GM21528 (cell line): Measurements from ENCODE around the gene CCS.
"Not testable (repeated sequence)": the region's sequence is repeated elsewhere in the genome, so short reads cannot be mapped to it uniquely, and the experiment has no call there.

Source experiments
- ATAC-seq: cut with Tn5 transposase; IDR thresholded peaks from one replicate; pipeline ENCODE4 v1.9.1; 2021; ENCODE audit warnings: mild to moderate bottlenecking, moderate library complexity; ENCODE audit not compliant: unreplicated experiment, low FRiP score

Gene CCS, protein sequence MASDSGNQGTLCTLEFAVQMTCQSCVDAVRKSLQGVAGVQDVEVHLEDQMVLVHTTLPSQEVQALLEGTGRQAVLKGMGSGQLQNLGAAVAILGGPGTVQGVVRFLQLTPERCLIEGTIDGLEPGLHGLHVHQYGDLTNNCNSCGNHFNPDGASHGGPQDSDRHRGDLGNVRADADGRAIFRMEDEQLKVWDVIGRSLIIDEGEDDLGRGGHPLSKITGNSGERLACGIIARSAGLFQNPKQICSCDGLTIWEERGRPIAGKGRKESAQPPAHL

DNA sequence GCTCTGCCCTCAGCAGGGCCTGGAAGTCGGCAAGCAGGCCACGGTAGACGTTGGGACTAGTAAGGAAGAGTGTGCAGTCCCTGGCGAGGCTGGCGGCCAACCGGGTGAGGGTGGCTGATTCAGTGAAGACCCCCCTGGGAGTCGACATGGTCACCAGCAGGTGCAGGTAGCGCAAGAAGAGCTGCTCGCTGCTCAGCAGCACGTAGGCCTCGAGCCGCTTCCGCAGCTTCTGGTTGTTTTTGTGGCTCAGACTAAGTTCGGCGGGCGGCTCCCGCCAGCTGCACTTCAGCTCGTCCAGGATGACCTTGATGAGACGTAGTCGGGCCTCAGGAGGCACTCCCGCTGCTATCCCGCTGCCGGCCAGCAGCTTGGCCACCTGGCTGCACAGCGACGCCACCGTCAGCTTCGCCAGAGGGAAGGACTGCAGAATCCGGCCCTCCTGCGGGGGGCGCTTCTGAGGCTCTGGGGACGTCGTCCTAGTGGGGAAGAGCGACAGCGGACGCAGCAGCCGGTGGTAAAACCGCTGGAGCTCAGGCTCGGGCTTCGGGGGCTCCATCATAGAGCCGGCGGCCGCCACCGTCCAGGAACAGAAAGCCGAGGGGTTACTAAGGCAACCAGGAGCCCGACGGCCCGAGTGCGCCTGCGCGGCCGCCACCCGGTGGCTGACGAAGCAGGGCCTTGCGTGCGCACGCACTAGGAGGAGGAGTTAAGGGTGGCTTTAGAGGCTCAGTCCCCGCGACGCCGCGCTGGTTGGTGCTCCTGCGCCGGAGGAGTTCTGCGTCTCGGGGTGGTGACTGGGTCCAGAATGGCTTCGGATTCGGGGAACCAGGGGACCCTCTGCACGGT is at the start of gene CCS, which contains the start of gene CCDC87:
CCS (plus strand) TSS at position 729 of the 846 bp plus-strand sequence; CDS start at position 806, 77 bp downstream.
CCDC87 (minus strand) TSS at position 607 of the 846 bp plus-strand sequence; CDS start at position 559, 48 bp downstream.
- ATAC-seq = peak; percentile 86

DNA sequence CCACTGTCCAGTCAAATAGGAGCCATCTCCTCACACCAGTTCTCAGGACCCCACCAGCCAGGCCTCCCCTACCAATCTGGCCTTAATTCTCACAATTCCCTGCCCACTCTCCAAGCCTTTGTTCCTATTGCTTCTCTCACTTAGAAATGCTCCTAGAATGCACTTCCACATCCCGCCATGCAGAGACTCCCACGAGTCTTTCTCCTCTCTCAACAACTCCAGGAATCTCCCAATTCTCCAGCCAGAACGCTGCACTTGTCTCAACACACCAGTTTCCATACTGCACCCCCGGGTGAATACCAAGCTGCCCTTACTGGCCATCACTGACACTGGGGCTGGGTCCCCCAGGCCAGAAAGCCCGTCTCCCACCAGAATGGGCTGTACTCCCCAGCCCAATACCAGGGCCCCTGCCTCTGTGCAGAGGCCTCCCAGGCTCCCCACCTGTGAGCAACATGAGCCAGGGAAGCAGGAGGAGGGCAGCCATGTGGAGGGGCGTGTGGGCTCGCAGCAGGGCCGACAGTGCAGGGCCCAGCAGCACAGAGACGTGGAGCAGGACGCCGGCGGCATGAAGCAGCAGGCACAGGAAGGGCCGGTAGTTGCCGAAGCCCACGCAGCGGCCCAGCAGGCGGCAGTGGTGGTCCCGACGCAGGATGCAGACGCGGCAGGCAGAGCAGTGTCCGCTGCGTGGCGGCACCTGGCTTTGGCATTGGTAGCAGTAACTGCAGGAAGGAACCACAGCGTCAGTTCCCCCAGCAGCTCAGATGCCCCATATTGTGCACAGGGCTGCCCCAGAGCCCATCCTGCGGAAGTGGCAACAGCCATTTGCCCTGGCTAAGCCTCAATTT is 49.5 kb upstream of the CCS start:
- ATAC-seq = peak; percentile 39

DNA sequence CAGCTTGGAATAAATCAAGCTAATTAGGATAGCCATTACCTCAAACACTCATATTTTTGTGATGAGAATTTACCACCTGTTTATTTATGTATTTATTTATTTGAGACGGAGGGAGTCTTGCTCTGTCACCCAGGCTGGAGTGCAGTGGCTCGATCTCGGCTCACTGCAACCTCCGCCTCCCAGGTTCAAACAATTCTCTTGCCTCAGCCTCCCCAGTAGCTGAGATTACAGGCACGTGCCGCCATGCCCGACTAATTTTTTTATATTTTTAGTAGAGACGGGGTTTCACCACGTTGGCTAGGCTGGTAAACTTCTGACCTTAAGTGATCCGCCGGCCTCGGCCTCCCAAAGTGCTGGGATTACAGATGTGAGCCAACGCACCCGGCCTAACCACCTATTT is 48.0 kb upstream of the CCS start:
- ATAC-seq = not testable (repeated sequence)

- peak; percentile 74 for ATAC-seq
These were observed 47.2 kb upstream of the CCS start, which contains the start of gene ZDHHC24 for GRCh38 chr11:66545701-66546367. ZDHHC24 (minus strand) TSS chr11:66546048; CDS start chr11:66546003, 45 bp downstream.

- ATAC-seq = no peak
These were observed 46.5 kb upstream of the CCS start, which contains the start of gene ACTN3 for GRCh38 chr11:66546368-66546965. ACTN3 (plus strand) TSS chr11:66546903; CDS start chr11:66546938, 35 bp downstream.

GRCh38 chr11:66546966-66547661 is 45.9 kb upstream of the CCS start:
- ATAC-seq = no peak

DNA sequence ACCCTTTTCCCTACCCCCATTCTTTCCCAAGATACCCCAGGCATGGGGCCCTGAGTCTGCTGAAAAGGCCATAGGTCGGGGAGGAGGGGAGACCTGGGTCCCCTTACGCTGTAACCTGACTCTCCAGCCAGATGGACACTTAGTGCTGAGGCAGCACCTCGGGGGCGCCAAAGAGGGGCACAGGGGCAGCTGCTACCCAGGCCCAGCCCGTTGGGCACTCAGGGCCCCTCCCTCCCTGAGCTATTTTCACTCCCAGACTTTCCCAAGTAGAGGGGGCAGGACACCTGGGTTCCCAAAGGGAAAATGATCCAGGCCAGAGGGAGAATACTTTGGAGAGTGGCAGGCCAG is 45.3 kb upstream of the CCS start:
- no peak for ATAC-seq

- no peak for ATAC-seq
These were observed 44.9 kb upstream of the CCS start for GRCh38 chr11:66548041-66548440.

GRCh38 chr11:66548774-66549630 is 44.0 kb upstream of the CCS start:
- ATAC-seq = no peak

DNA sequence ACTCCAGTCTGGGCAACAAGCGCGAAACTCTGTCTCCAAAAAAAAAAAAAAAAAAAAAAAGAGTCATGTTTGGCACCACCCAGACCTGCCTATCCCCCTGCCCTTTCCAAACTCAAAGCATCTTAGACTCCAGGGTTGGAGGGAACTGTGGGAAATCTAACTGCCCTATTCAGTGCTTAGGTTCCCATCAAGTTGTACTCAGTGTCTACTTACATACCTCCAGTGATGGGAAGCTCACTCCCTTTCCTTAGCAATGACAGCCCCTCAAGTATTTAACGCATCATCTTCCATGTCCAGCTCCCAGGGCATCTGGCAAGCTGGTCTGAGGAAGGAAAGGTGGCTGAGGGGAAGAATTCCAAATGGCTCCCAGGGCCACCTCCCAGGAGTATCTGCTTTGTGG is 43.3 kb upstream of the CCS start:
- ATAC-seq = no peak

GRCh38 chr11:66550887-66551286 is 42.1 kb upstream of the CCS start:
- ATAC-seq = no peak

- no peak for ATAC-seq
These were observed 38.4 kb upstream of the CCS start for GRCh38 chr11:66554602-66555001.

DNA sequence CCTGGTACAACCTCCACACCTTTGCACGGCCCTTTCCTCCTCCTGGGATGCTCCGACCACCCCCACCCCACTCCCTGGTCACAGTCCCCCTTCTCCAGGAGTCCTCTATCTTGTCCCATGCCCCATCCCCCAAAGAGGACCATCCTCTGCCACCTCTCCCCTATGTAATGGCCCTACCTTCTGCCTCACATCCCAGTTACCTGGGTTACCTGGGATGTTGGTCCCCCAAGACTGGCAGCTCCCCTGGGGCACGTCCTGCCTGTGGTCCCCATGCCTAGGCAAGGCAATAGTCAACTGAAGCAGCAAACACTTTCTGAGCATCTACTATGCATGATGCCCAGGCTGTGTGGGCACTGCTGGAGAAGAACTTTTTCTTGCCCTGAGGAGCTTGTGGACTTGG is 37.6 kb upstream of the CCS start:
- ATAC-seq = no peak

DNA sequence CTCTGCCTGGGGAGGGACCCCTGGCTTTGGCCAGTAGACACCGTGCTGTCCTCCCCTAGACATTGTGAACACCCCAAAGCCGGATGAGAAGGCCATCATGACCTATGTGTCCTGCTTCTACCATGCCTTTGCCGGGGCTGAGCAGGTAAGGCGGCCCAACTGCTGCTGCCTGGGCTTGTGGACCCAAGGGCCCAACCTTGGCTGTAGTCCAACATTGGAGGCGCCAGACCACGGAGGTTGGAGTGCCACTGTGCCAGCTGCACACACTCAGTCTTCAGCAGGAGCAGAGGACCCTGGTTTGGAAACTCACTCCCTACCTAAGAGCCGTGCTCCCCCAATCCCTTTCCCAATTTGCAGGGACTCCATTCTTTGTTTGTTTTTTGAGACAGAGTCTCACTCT is 36.9 kb upstream of the CCS start:
- ATAC-seq = no peak

DNA sequence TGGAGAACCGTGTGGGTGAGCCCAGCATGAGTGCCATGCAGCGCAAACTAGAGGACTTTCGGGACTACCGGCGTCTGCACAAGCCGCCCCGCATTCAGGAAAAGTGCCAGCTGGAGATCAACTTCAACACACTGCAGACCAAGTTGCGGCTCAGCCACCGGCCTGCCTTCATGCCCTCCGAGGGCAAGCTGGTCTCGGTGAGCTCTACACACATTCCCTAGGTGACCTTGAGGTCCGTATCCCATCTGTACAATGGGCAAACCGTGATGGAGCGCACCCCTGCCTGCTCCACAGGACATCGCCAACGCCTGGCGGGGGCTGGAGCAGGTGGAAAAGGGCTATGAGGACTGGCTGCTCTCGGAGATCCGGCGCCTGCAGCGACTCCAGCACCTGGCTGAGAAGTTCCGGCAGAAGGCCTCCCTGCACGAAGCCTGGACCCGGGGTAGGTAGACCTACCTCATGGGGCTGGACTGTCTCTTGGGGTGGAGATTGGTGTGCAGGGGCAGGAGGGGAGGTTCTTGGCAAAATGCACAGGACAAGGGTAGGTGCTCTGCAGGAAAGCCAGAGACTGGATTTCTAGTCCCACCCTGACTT is 35.2 kb upstream of the CCS start:
- no peak for ATAC-seq

GRCh38 chr11:66559142-66559865 is 33.7 kb upstream of the CCS start:
- ATAC-seq = no peak
